Tibial artery (tissue), 4 donors: Measurements from ENCODE around the gene KRTAP19-7.

Source experiments
- DNase-seq, 2 donors: peaks; one replicate each; pipeline ENCODE4 v3.0.0-alpha.2; 2019
- H3K27ac ChIP-seq, 2 donors: fragments of 200-600 bp; sonication (generic) in 1 of 2; 1 replicate in 1 of 2; 2 replicates in 1 of 2; pipeline ENCODE4 v1.5.1; 2018 to 2019; ENCODE audit warnings: mild to moderate bottlenecking in 1 of 2
- H3K27me3 ChIP-seq, 2 donors: fragments of 200-600 bp; sonication (generic) in 1 of 2; one replicate each; pipeline versions ENCODE4 v1.5.1 to v1.6.0; 2016 to 2019
- H3K36me3 ChIP-seq, 3 donors: fragments of 200-600 bp; sonication (generic) in 2 of 3; one replicate each; pipeline ENCODE4 v1.5.1; 2016 to 2019; ENCODE audit warnings: mild to moderate bottlenecking in 2 of 3
- H3K4me1 ChIP-seq, 4 donors: fragments of 200-600 bp; sonication (generic) in 2 of 4; 1 replicate in 3 of 4; 2 replicates in 1 of 4; pipeline ENCODE4 v1.5.1; 2016 to 2019
- H3K4me3 ChIP-seq, 2 donors: fragments of 200-600 bp; sonication (generic) in 1 of 2; 1 replicate in 1 of 2; 2 replicates in 1 of 2; pipeline ENCODE4 v1.5.1; 2018 to 2019; ENCODE audit warnings: mild to moderate bottlenecking in 2 of 2
- H3K9me3 ChIP-seq, 3 donors: fragments of 200-600 bp; sonication (generic) in 1 of 3; one replicate each; pipeline ENCODE4 v1.5.1; 2016 to 2019
- CTCF ChIP-seq, 2 experiments: fragments of 200-600 bp in 1 of 2; fragments of 450-650 bp in 1 of 2; IDR thresholded peaks; one replicate each; pipeline ENCODE4 v1.5.1; 2017 to 2019; ENCODE audit warnings: antibody characterized with exemption in 2 of 2, mild to moderate bottlenecking in 1 of 2, moderate library complexity in 1 of 2
- intact Hi-C: fragments of 100-400 bp; cut with DNase I; formaldehyde crosslinking; loops from one replicate; pipeline ENCODE4 v1.15.0; 2023; ENCODE audit warnings: low total_unique reads

The KRTAP19-7 gene

GRCh38 chr21:30561264-30561895 lies at the start of gene KRTAP19-7:
TSS of gene KRTAP19-7 (minus strand) at chr21:30561314. CDS start at chr21:30561289, 25 bp downstream.
- Histone ChIP-seq H3K27ac (no peak within 1 kb of the TSS), H3K4me3 (no peak within 1 kb of the TSS), H3K27me3 (no peaks in the 10 kb centered on the region), H3K4me1 (no peaks in the 10 kb centered on the region), H3K36me3 (no peaks in the 10 kb centered on the region), H3K9me3 (no peaks in the 10 kb centered on the region)
- DNase-seq, result no peak
- intact Hi-C loops, result no loop called here
- no peak for TF ChIP-seq CTCF (IDR thresholded peaks at IDR 0.05)

- Histone ChIP-seq H3K27me3 (no peaks in the 10 kb centered on the region), H3K9me3 (no peaks in the 10 kb centered on the region), H3K36me3 (no peaks in the 10 kb centered on the region), H3K27ac (no peak overlapping the region), H3K4me1 (no peaks in the 10 kb centered on the region), H3K4me3 (no peak overlapping the region)
- TF ChIP-seq CTCF (IDR thresholded peaks at IDR 0.05), result no peak
- intact Hi-C loops, result no loop called here
- no peak for DNase-seq
Measured at GRCh38 chr21:30605968-30606367, 44.9 kb upstream of the KRTAP19-7 start.

- intact Hi-C loops, result no loop called here
- no peaks in the 10 kb centered on the region for H3K36me3 ChIP-seq
- H3K27ac ChIP-seq, result no peak within 1 kb of the TSS
- H3K4me3 ChIP-seq, result no peak within 1 kb of the TSS
- no peaks in the 10 kb centered on the region for H3K27me3 ChIP-seq
- no peaks in the 10 kb centered on the region for H3K4me1 ChIP-seq
- no peak for DNase-seq
- TF ChIP-seq CTCF (IDR thresholded peaks at IDR 0.05), result no peak
- no peaks in the 10 kb centered on the region for H3K9me3 ChIP-seq
Measured at GRCh38 chr21:30600787-30601186, 39.7 kb upstream of the KRTAP19-7 start, which contains the start of gene KRTAP22-1. TSS of gene KRTAP22-1 (plus strand) at chr21:30601087.

DNA sequence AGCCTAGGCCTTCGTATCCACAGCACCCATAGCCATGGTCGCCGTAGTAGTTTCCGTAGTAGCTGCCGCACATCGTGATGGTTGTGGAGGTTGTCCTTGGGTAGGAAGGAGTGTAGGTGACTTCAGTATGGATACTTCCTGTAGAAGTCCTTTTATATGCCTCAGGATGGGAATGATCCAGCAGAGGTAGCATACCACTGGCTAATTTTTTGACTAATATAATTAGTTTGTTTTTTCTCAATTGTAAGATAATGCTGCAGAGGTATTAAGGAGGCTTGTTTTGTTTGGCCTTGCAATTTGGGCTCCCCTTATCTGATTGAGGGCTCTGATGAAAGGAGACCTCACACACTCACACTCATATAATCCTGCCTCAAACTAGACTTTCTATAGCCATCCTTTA lies 37.7 kb upstream of the KRTAP19-7 start, which contains the start of gene KRTAP6-2:
Gene KRTAP6-2 (minus strand): TSS at position 101 of the 400 bp plus-strand sequence. CDS start 28 bp downstream, at position 73.
- no peaks in the 10 kb centered on the region for H3K4me1 ChIP-seq
- no peak for TF ChIP-seq CTCF (IDR thresholded peaks at IDR 0.05)

DNA sequence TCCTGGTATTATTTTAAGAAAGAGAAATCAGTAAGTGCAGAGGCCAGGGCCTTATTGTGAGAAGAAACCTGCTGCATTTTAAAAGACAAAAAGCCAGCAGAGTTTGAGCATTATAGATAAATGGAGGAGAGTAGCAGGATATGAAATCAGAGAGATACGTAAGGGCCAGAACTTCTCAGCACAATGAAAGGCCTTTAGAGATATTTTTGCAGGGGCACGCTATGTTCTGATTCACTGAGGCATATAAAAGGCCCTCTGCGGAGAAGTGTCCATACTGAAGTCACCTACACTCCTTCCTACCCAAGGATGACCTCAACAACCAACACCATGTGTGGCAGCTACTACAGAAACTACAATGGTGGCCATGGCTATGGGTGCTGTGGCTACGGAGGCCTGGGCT lies 31.0 kb upstream of the KRTAP19-7 start, which contains the start of gene KRTAP6-3:
Gene KRTAP6-3 (plus strand): TSS at position 301 of the 400 bp plus-strand sequence. CDS start 6 bp downstream, at position 307.
- H3K27ac ChIP-seq, result no peak within 1 kb of the TSS
- DNase-seq, result no peak
- intact Hi-C loops, result no loop called here
- no peak for TF ChIP-seq CTCF (IDR thresholded peaks at IDR 0.05)
- H3K9me3 ChIP-seq, result no peaks in the 10 kb centered on the region
- H3K36me3 ChIP-seq, result no peaks in the 10 kb centered on the region
- no peak within 1 kb of the TSS for H3K4me3 ChIP-seq
- no peaks in the 10 kb centered on the region for H3K4me1 ChIP-seq
- H3K27me3 ChIP-seq, result no peaks in the 10 kb centered on the region

More for the DNA sequence above, 37.7 kb upstream of the KRTAP19-7 start, which contains the start of gene KRTAP6-2:
- H3K27me3 ChIP-seq, result no peaks in the 10 kb centered on the region
- no peaks in the 10 kb centered on the region for H3K9me3 ChIP-seq
- no peaks in the 10 kb centered on the region for H3K36me3 ChIP-seq
- H3K4me3 ChIP-seq, result no peak within 1 kb of the TSS
- H3K27ac ChIP-seq, result no peak within 1 kb of the TSS
- intact Hi-C loops, result no loop called here
- no peak for DNase-seq
